RCC 7860 (cell line): Measurements from ENCODE around the gene HAUS1.
"Not testable (repeated sequence)": the region's sequence is repeated elsewhere in the genome, so short reads cannot be mapped to it uniquely, and the experiment has no call there.

Experiments
- DNase-seq: peaks from one replicate; pipeline ENCODE4 v3.0.0-alpha.2; 2015; ENCODE audit warnings: low spot score
- FAIRE-seq: peaks from 2 replicates; lab custom pipeline; 2012; peaks lifted over from hg19 to GRCh38; lab: Jason Lieb, UNC

HAUS1 gene

GRCh38 chr18:46156124-46156745, 52.0 kb downstream of the HAUS1 start:
- no peak for FAIRE-seq
- DNase-seq = no peak

GRCh38 chr18:46156843-46157242, 52.7 kb downstream of the HAUS1 start:
- FAIRE-seq (no peak), DNase-seq (no peak)

DNA sequence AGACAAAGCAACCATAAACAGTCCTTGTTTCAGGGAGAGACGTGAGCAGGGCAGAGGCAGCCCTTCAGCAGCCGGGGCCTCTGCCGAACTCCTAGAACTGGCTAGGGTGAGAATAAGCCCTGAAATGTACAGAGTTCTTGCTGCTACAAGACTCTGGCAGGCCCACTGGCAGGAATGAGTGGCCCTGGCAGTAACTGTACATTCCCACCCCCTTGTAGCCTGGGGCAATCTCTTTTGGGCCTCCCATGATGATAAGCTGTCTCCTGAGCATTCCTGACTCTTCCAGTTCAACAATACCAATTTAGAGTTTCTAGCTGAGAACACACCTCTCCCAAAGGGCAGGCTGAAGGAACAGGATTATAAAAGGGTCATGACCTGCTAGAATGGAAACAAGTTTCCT, 54.3 kb downstream of the HAUS1 start:
- FAIRE-seq = no peak
- no peak for DNase-seq

DNA sequence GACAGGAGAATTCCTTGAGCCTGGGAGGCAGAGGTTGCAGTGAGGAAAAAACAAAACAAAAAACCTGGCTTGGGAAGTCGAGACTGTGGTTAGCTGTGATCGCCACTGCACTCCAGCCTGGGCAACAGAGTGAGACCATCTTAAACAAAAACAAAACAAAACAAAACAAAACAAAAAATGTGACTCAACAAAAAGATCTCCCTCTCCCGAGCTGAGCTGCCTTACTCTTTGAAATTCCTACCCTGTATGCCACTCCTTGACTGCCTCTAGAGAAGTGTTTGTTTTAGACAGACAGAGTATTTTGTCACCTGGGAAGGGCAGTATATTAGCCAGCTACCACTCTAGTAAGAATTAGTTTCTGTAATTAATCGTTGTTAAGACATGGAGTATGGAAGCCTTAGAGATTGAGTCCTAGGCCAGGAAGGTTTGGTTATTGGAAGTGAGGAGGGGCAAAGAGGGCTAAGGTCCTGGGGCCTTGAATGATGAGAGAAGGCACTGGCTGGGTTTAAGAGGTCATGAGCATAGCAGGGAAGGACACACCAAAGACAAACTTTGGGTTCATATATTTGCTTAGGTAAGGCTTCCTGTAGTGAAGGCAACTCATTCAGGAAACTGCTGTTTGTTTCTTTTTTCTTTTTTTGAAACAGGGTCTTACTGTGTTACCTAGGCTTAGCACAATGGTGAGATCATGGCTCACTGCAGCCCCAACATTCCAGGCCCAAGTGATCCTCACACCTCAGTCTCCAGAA, 56.0 kb downstream of the HAUS1 start:
- FAIRE-seq (no peak), DNase-seq (no peak)

DNA sequence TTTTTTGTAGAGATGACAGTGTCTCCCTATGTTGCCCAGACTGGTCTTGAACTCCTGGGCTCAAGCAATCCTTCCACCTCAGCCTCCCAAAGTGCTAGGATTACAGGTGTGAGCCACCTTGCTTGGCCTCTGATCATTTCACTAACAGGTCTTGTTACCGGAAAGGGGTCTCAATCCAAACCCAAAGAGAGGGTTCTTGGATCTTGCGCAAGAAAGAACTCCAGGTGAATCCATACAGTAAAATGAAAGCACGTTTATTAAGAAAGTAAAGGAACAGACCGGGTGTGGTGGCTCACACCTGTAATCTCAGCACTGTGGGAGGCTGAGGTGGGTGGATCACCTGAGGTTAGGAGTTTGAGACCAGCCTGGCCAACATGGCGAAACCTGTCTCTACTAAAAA, 56.7 kb downstream of the HAUS1 start:
- not testable (repeated sequence) for FAIRE-seq, DNase-seq

DNA sequence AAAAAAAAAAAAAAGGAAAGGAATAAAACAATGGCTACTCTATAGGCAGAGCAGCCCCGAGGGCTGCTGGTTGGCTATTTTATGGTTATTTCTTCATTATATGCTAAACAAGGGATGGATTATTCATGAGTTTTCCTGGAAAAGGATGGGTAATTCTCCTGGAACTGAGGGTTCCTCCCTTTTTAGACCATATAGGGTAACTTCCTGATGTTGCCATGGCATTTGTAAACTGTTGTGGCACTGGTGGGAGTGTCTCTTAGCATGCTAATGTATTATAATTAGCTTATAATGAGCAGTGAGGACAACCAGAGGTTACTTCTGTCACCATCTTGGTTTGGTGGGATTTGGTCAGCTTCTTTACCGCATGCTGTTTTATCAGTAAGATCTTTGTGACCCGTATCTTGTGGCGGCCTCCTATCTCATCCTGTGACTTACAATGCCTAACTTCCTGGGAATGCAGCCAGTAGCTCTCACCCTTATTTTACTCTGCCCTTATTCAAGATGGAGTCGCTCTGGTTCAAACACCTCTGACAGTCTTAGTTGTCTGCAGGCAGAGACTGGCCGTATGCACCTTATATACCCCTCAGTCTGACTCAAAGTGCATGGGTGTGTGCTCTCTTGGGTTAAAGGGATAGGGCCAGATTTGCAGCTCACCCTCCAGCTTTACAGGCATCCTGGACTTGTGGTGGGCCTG, 57.7 kb downstream of the HAUS1 start:
- FAIRE-seq (no peak), DNase-seq (no peak)

DNA sequence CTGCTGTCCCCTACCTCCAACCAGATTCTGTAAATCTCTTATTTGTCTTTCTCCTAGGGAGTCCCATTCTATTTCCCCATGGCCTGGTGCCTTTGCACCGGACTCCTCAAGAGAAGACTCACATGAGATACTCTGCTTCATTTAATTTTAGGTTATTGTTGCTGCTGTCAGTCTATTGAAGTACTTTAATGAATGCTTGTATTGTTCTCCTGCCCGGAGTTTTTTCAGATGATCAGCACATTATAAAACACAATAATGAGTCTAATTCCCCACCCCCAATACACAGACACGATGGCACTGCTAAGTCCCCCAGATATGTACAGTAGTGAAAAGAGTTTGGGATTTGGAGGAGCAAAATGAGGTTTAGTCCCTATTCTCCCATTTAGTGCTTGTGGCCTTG, 58.9 kb downstream of the HAUS1 start:
- DNase-seq (no peak), FAIRE-seq (no peak)

- no peak for DNase-seq
Observed at GRCh38 chr18:46163941-46164499, 59.8 kb downstream of the HAUS1 start.

GRCh38 chr18:46164502-46164901, 60.3 kb downstream of the HAUS1 start:
- not testable (repeated sequence) for FAIRE-seq

More at GRCh38 chr18:46163941-46164499, 59.8 kb downstream of the HAUS1 start:
- FAIRE-seq = no peak

DNA sequence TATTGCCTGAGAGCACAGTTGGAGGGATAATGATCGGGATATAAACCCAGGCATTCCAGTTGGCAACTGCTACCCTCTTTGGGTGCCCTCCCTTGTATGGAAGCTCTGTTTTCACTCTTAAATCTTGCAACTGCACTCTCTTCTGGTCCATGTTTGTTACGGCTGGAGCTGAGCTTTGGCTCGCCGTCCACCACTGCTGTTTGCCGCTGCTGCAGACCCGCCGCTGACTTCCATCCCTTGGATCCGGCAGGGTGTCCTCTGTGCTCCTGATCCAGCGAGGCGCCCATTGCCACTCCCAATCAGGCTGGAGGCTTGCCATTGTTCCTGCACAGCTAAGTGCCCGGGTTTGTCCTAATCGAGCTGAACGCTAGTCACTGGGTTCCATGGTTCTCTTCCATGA, 60.7 kb downstream of the HAUS1 start:
- no peak for FAIRE-seq

More at GRCh38 chr18:46164502-46164901, 60.3 kb downstream of the HAUS1 start:
- not testable (repeated sequence) for DNase-seq

DNA sequence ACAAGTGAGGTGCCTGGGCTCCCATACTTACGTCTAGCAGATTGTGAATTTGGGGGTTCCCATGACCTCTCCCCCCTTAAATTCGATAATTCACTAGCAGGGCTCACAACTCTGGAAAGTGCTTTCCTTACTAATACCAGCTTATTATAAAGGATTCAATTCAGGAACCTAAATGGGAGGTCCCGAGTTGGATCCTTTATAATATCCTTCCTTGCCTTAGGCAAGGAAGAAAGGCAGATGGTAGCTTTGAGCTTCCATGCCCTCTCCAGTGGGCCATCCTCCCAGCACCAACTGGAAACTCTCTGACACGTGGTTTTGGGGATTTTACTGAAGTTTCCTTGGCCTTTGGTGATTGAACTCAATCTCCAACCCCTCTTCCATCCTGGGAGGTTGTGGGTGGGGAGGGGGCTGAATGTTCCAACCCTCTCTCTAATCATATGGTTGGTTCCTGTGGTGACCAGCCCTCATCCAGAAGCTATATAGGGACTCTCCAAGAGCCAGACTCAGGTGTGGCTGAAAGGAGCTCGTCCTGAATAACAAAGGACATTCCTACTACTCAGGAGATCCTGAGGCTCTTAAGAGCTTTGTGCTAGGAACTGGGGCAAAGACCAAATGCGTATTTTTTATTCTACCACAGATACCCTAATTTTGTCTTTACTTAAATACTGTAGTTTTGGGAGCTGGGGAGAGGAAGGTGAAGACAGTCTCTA, 62.2 kb downstream of the HAUS1 start:
- FAIRE-seq (no peak), DNase-seq (no peak)

More for the DNA sequence above, 60.7 kb downstream of the HAUS1 start:
- DNase-seq = no peak

DNA sequence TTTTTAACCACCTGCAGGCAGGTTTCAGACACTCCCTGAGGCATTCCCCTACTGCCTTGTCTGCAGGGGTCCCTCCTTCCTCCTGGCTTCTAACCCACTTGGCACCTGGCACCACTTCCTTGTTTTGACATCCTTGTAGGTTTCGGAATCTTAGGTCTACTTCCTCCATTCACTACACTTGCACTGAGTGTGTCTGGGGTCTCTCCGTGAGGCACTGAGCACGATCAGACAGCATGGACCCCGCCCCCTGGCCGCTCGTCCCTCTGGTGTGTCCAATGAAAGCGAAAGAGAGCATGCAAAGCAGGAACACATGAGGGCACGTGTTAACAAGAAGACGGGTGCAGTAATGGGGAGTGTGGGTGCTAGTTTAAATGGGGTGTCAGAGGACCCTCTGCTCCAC, 63.8 kb downstream of the HAUS1 start:
- FAIRE-seq (no peak), DNase-seq (no peak)

DNA sequence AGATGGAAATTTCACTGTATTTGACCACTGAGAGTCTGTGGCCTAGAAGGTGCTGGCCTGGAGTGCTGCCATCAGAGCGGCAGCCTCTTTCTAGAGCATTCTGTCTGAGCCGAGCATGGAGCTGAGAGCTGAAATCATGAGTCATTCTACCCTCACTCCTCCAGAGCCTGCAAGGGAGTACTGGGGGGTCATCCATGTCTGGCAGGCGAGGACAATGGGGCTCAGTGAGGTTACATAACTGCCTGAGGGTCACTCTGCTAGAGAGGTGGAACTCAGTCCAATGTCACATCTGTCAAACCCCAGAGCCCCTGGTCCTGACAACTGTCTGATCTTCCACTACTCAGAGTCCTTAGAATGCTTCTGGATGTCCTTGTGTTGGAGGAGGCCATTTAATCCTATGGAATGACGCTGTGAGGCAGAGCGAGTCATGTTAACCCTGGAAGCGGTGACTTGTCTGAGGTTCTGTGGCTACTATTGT, 65.3 kb downstream of the HAUS1 start:
- FAIRE-seq (peak; percentile 60), DNase-seq (peak; percentile 65)

- DNase-seq (no peak), FAIRE-seq (no peak)
Observed at GRCh38 chr18:46171331-46171730, 67.1 kb downstream of the HAUS1 start.

- FAIRE-seq = no peak
Observed at GRCh38 chr18:46173393-46174341, 69.5 kb downstream of the HAUS1 start.

GRCh38 chr18:46174342-46175041, 70.3 kb downstream of the HAUS1 start:
- FAIRE-seq = no peak
- no peak for DNase-seq

More at GRCh38 chr18:46173393-46174341, 69.5 kb downstream of the HAUS1 start:
- DNase-seq = peak; percentile 74

- no peak for DNase-seq
- no peak for FAIRE-seq
Observed at GRCh38 chr18:46176001-46176400, 71.8 kb downstream of the HAUS1 start.
